HCT116 (cell line): ENCODE results near the gene CHST3. TPM values are rescaled to one million over a fixed set of nuclear protein-coding genes. Genes with fewer than 3 reads are reported as not detected.

Experiments
- ATAC-seq: fragments of 200-7000 bp; cut with Tn5 transposase; 2 replicates; pipeline ENCODE4 v1.9.1; 2020; ENCODE audit warnings: mild to moderate bottlenecking, moderate library complexity
- BruUV-seq: library from RNA; stranded (reverse); fragments of 400-500 nt; replicated peaks from 2 replicates; lab custom pipeline; 2021; lab: Mats Ljungman, UMichigan
- CTCF ChIA-PET: fragments of 300-600 bp; sonication (Branson Sonifier 250); formaldehyde crosslinking; loops from one replicate; lab custom pipeline; 2021; ENCODE audit warnings: antibody characterized with exemption; lab: Charles Lee
- POLR2A ChIA-PET: fragments of 300-600, 350-600 bp; sonication (Branson Sonifier 250); formaldehyde crosslinking; loops from one replicate; lab custom pipeline; 2021; ENCODE audit warnings: antibody characterized with exemption; lab: Charles Lee
- RAD21 ChIA-PET, 2 experiments: fragments of 300-600 bp; sonication (Branson Sonifier 250); formaldehyde crosslinking; loops; one replicate each; lab custom pipeline; 2023; ENCODE audit warnings: low total read pairs in 2 of 2; ENCODE audit not compliant: uncharacterized antibody in 2 of 2, unreplicated experiment in 2 of 2, low non-redundant PET in 1 of 2; lab: Charles Lee
- DNase-seq: peaks from one replicate; pipeline ENCODE4 v3.0.0-alpha.2; 2010; ENCODE audit warnings: low read depth, low spot score
- H2AFZ ChIP-seq: fragments of 200-600 bp; shearing (Covaris generic), sonication (generic); 2 replicates; pipeline ENCODE4 v1.6.1; 2017; ENCODE audit warnings: low read depth, mixed run types, mixed read lengths, antibody characterized with exemption, low read length; ENCODE audit not compliant: poor library complexity, severe bottlenecking
- H3K27ac ChIP-seq: 2 replicates; pipeline ENCODE4 v1.5.1; 2012; ENCODE audit warnings: low read depth, low read length
- H3K27me3 ChIP-seq: fragments of 200-600 bp; sonication (generic); 2 replicates; pipeline ENCODE4 v1.6.1; 2016; ENCODE audit warnings: mixed run types, low read length, mixed read lengths; ENCODE audit not compliant: insufficient read depth
- H3K36me3 ChIP-seq, 2 experiments: fragments of 200-500 bp in 1 of 2; fragments of 200-600 bp in 1 of 2; sonication (Bioruptor generic) in 1 of 2; sonication (generic) in 1 of 2; 2 replicates each; pipeline versions ENCODE4 v1.5.1 to v1.6.1; 2014 to 2016; ENCODE audit warnings: low read length in 2 of 2, inconsistent platforms in 1 of 2, mixed read lengths in 1 of 2, mixed run types in 1 of 2; ENCODE audit not compliant: insufficient read depth in 2 of 2, control insufficient read depth in 1 of 2
- H3K4me1 ChIP-seq, 2 experiments: fragments of 200-600 bp in 1 of 2; sonication (generic) in 1 of 2; 2 replicates each; pipeline versions ENCODE4 v1.5.1 to v1.6.1; 2012 to 2017; ENCODE audit warnings: low read length in 2 of 2, inconsistent platforms in 1 of 2, mild to moderate bottlenecking in 1 of 2, mixed read lengths in 1 of 2, mixed run types in 1 of 2, moderate library complexity in 1 of 2; ENCODE audit not compliant: insufficient read depth in 2 of 2, control insufficient read depth in 1 of 2
- H3K4me2 ChIP-seq: fragments of 200-600 bp; sonication (generic); 2 replicates; pipeline ENCODE4 v1.6.1; 2017; ENCODE audit warnings: mixed run types, low read length, mixed read lengths
- H3K4me3 ChIP-seq, 2 experiments: fragments of 200-600 bp in 1 of 2; sonication (generic) in 1 of 2; replicated peaks in 1 of 2; 2 replicates each; pipeline ENCODE4 v1.5.1; 2011 to 2016; ENCODE audit warnings: low read length in 2 of 2, control low read depth in 1 of 2, low read depth in 1 of 2, mild to moderate bottlenecking in 1 of 2, mixed read lengths in 1 of 2, mixed run types in 1 of 2
- H3K79me2 ChIP-seq: fragments of 200-600 bp; sonication (generic); 2 replicates; pipeline ENCODE4 v1.6.1; 2017; ENCODE audit warnings: mild to moderate bottlenecking, mixed run types, low read length, moderate library complexity, mixed read lengths; ENCODE audit not compliant: insufficient read depth
- H3K9ac ChIP-seq: fragments of 200-600 bp; sonication (generic); 2 replicates; pipeline ENCODE4 v1.6.1; 2016; ENCODE audit warnings: low read length, mixed read lengths
- H3K9me2 ChIP-seq: fragments of 200-600 bp; sonication (generic), shearing (Covaris generic); 2 replicates; pipeline ENCODE4 v1.6.1; 2017; ENCODE audit warnings: mixed run types, mild to moderate bottlenecking, moderate library complexity; ENCODE audit not compliant: insufficient read depth
- H3K9me3 ChIP-seq, 2 experiments: fragments of 200-500 bp in 1 of 2; fragments of 200-600 bp in 1 of 2; sonication (Bioruptor generic) in 1 of 2; sonication (generic) in 1 of 2; 2 replicates each; pipeline ENCODE4 v1.6.1; 2014 to 2017; ENCODE audit warnings: low read length in 2 of 2, mixed read lengths in 2 of 2, inconsistent platforms in 1 of 2, low read depth in 1 of 2, mild to moderate bottlenecking in 1 of 2, mixed run types in 1 of 2, moderate library complexity in 1 of 2; ENCODE audit not compliant: control insufficient read depth in 1 of 2, insufficient read depth in 1 of 2
- H4K20me1 ChIP-seq: fragments of 200-600 bp; sonication (generic), shearing (Covaris generic); 2 replicates; pipeline ENCODE4 v1.6.1; 2017; ENCODE audit warnings: mixed run types, mild to moderate bottlenecking, moderate library complexity; ENCODE audit not compliant: insufficient read depth
- ATF3 ChIP-seq: IDR thresholded peaks from 2 replicates; pipeline ENCODE4 v1.6.1; 2012
- CEBPB ChIP-seq: IDR thresholded peaks from 2 replicates; pipeline ENCODE4 v1.6.1; 2012; ENCODE audit warnings: low read depth
- CTCF ChIP-seq, 3 experiments: fragments of 200-600 bp in 1 of 3; sonication (generic) in 1 of 3; IDR thresholded peaks in 2 of 3; conservative IDR thresholded peaks in 1 of 3; 2 replicates each; pipeline ENCODE4 v1.5.1; 2012 to 2017; ENCODE audit warnings: low read depth in 2 of 3, low read length in 2 of 3, antibody characterized with exemption in 1 of 3, borderline replicate concordance in 1 of 3, control low read depth in 1 of 3, mild to moderate bottlenecking in 1 of 3, mixed read lengths in 1 of 3, mixed run types in 1 of 3, moderate library complexity in 1 of 3; ENCODE audit not compliant: insufficient read depth in 1 of 3
- EGR1 ChIP-seq: IDR thresholded peaks from 2 replicates; pipeline ENCODE4 v1.6.1; 2012; ENCODE audit warnings: low read depth
- ELF1 ChIP-seq: IDR thresholded peaks from 2 replicates; pipeline ENCODE4 v1.6.1; 2012; ENCODE audit warnings: low read depth, borderline replicate concordance
- EZH2 ChIP-seq: fragments of 200-600 bp; sonication (generic); IDR thresholded peaks from 2 replicates; pipeline ENCODE4 v1.6.1; 2017; ENCODE audit warnings: antibody characterized with exemption, mixed run types
- EZH2phosphoT487 ChIP-seq: fragments of 200-600 bp; IDR thresholded peaks from 2 replicates; pipeline ENCODE4 v1.6.1; 2018; ENCODE audit warnings: antibody characterized with exemption, borderline replicate concordance
- FOSL1 ChIP-seq: IDR thresholded peaks from 2 replicates; pipeline ENCODE4 v1.6.1; 2012; ENCODE audit warnings: low read depth
- JUND ChIP-seq: IDR thresholded peaks from 2 replicates; pipeline ENCODE4 v1.6.1; 2012
- MAX ChIP-seq: IDR thresholded peaks from 2 replicates; pipeline ENCODE4 v1.6.1; 2012
- POLR2A ChIP-seq: IDR thresholded peaks from 2 replicates; pipeline ENCODE4 v1.7.0; 2011; ENCODE audit warnings: borderline replicate concordance; ENCODE audit not compliant: insufficient read depth, insufficient read length; ENCODE audit errors: extremely low read depth
- REST ChIP-seq: IDR thresholded peaks from 2 replicates; pipeline ENCODE4 v1.6.1; 2012; ENCODE audit warnings: low read depth
- SIN3A ChIP-seq: IDR thresholded peaks from 2 replicates; pipeline ENCODE4 v1.6.1; 2012; ENCODE audit warnings: low read depth
- SP1 ChIP-seq: IDR thresholded peaks from 2 replicates; pipeline ENCODE4 v1.6.1; 2012; ENCODE audit warnings: low read depth
- SRF ChIP-seq: IDR thresholded peaks from 2 replicates; pipeline ENCODE4 v1.6.1; 2012; ENCODE audit warnings: low read depth
- YY1 ChIP-seq: IDR thresholded peaks from 2 replicates; pipeline ENCODE4 v1.6.1; 2011; ENCODE audit warnings: low read length, low read depth, moderate library complexity, mild to moderate bottlenecking; ENCODE audit not compliant: insufficient replicate concordance; ENCODE audit errors: extremely low read depth
- ZBTB33 ChIP-seq: IDR thresholded peaks from 2 replicates; pipeline ENCODE4 v1.6.1; 2011; ENCODE audit warnings: mild to moderate bottlenecking, low read length, moderate library complexity; ENCODE audit not compliant: insufficient replicate concordance; ENCODE audit errors: extremely low read depth
- ZFX ChIP-seq: fragments of 450-650 bp; IDR thresholded peaks from 2 replicates; pipeline ENCODE4 v1.6.1; 2017
- ZNF274 ChIP-seq: fragments of 200-500 bp; sonication (Bioruptor generic); IDR thresholded peaks from 2 replicates; pipeline ENCODE4 v1.6.1; 2014; ENCODE audit warnings: mild to moderate bottlenecking, low read depth, low read length, inconsistent platforms
- intact Hi-C: fragments of 100-400 bp; cut with micrococcal nuclease; formaldehyde crosslinking; loops from 2 replicates; pipeline ENCODE4 v1.10.0; 2022
- total RNA-seq: library from RNA; stranded (reverse); gene quantifications from one replicate; pipeline ENCODE4 v1.2.1, GENCODE V29; 2021; ENCODE audit not compliant: unreplicated experiment

CHST3 gene
- total RNA-seq, 1 experiment from 2014 or later: 10.6 TPM

GRCh38 chr10:71978988-71979691 is 14.9 kb downstream of the CHST3 start:
- Histone ChIP-seq H3K9ac (no peak overlapping the region), H3K4me1 (peaks cover 31 to 33% of the 10 kb centered on the region in 2 experiments), H3K4me3 (no peak overlapping the region), H2AFZ (no peak overlapping the region), H3K36me3 (no peaks in the 10 kb centered on the region), H3K79me2 (peaks cover 66% of the 10 kb centered on the region), H4K20me1 (no peaks in the 10 kb centered on the region), H3K27me3 (no peaks in the 10 kb centered on the region), H3K9me2 (no peaks in the 10 kb centered on the region), H3K9me3 (no peaks in the 10 kb centered on the region), H3K27ac (no peak overlapping the region), H3K4me2 (no peak overlapping the region)
- RAD21 ChIA-PET: no interaction called here
- POLR2A ChIA-PET: no interaction called here
- ATAC-seq (no peak), DNase-seq (no peak)
- CTCF ChIA-PET: no interaction called here
- no peak for TF ChIP-seq CEBPB
- no peak for TF ChIP-seq YY1
- TF ChIP-seq ZBTB33: no peak
- TF ChIP-seq EGR1: no peak
- TF ChIP-seq FOSL1: no peak
- TF ChIP-seq MAX: no peak
- TF ChIP-seq JUND: no peak
- TF ChIP-seq EZH2phosphoT487: no peak
- no peak for TF ChIP-seq REST
- no peak for TF ChIP-seq SP1
- no peak for TF ChIP-seq CTCF (IDR thresholded peaks at IDR 0.05 in 2 of 3, conservative IDR thresholded peaks at IDR 0.05 in 1 of 3; ENCODE audit: borderline replicate concordance in 1 of 3, insufficient read depth in 1 of 3, low read depth in 2 of 3, low read length in 2 of 3)
- TF ChIP-seq ZNF274: no peak
- TF ChIP-seq ATF3: no peak
- no peak for TF ChIP-seq ELF1
- TF ChIP-seq EZH2: no peak
- no peak for TF ChIP-seq POLR2A
- TF ChIP-seq SIN3A: no peak
- TF ChIP-seq SRF: no peak
- no peak for TF ChIP-seq ZFX
- no TSS peak for BruUV-seq
- intact Hi-C loops: no loop called here
